Activated T-cell treated with anti-CD3 and anti-CD28 coated beads, Interleukin-2, amount 50 U/mL, for 4 hours (primary cell): Measurements from ENCODE around the gene SCAI. TPM values are rescaled to one million over a fixed set of nuclear protein-coding genes. Genes with fewer than 3 reads are reported as not detected.
"Not testable (repeated sequence)": the region's sequence is repeated elsewhere in the genome, so short reads cannot be mapped to it uniquely, and the experiment has no call there.

ENCODE experiments used
- ATAC-seq, 2 donors: fragments of 200-7000 bp; cut with Tn5 transposase; one replicate each; pipeline ENCODE4 v1.10.0; 2021
- DNase-seq: peaks from one replicate; pipeline ENCODE4 v3.0.0-alpha.2; 2020
- H3K27me3 Mint-ChIP-seq: one replicate; pipeline ENCODE4 v1.8.0; 2021; ENCODE audit warnings: low read depth, mixed read lengths
- H3K36me3 Mint-ChIP-seq: one replicate; pipeline ENCODE4 v1.8.0; 2022; ENCODE audit warnings: mixed read lengths; ENCODE audit not compliant: insufficient read depth
- H3K4me1 Mint-ChIP-seq: one replicate; pipeline ENCODE4 v1.8.0; 2021; ENCODE audit warnings: low read depth, mixed read lengths
- H3K4me3 Mint-ChIP-seq: one replicate; pipeline ENCODE4 v1.8.0; 2021; ENCODE audit warnings: mild to moderate bottlenecking, moderate library complexity, mixed read lengths
- H3K9me3 Mint-ChIP-seq: one replicate; pipeline ENCODE4 v1.8.0; 2021; ENCODE audit warnings: mixed read lengths
- total RNA-seq, 3 donors: library from RNA; stranded (reverse); gene quantifications; one replicate each; pipeline ENCODE4 v1.2.1, GENCODE V29; 2021

SCAI gene
- total RNA-seq, 3 donors from 2014 or later: 4.1 to 5.9 (median 5.0) TPM

GRCh38 chr9:125103021-125103420, 40.3 kb downstream of the SCAI start:
- H3K4me1 Mint-ChIP-seq: peaks cover 1% of the 10 kb centered on the region
- no peak for DNase-seq
- no peak overlapping the region for H3K4me3 Mint-ChIP-seq
- H3K36me3 Mint-ChIP-seq: peaks cover 3% of the 10 kb centered on the region
- no peak for ATAC-seq
- H3K9me3 Mint-ChIP-seq: no peaks in the 10 kb centered on the region
- H3K27me3 Mint-ChIP-seq: no peaks in the 10 kb centered on the region

DNA sequence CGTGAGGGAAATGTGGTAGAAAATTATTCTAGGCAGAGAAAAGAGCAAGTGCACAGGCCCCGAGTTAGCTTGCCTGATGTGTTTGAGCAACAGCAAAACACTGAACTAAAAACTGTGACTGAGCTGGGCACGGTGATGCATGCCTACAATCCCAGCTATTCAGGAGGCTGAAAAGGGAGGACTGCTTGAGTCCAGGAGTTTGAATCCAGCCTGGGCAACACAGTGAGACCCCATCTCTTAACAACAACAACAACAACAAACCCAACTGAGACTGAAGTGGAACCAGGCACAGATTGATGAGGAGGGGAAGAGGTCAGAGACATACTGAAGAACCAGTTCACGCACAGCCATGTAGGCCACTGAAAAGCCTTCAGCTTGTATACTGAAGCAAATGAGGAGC, 42.5 kb downstream of the SCAI start:
- Mint-ChIP-seq H3K36me3 (peaks cover 8% of the 10 kb centered on the region), H3K4me1 (peaks cover 2% of the 10 kb centered on the region), H3K9me3 (peaks cover 4% of the 10 kb centered on the region), H3K4me3 (no peak overlapping the region), H3K27me3 (no peaks in the 10 kb centered on the region)
- DNase-seq (no peak), ATAC-seq (no peak)

- no peak for DNase-seq
- Mint-ChIP-seq H3K9me3 (peaks cover 4% of the 10 kb centered on the region), H3K36me3 (peaks cover 14% of the 10 kb centered on the region), H3K4me3 (no peak overlapping the region), H3K27me3 (no peaks in the 10 kb centered on the region), H3K4me1 (peaks cover 5% of the 10 kb centered on the region)
- ATAC-seq: no peak
These were observed 43.5 kb downstream of the SCAI start for GRCh38 chr9:125099816-125100215.

DNA sequence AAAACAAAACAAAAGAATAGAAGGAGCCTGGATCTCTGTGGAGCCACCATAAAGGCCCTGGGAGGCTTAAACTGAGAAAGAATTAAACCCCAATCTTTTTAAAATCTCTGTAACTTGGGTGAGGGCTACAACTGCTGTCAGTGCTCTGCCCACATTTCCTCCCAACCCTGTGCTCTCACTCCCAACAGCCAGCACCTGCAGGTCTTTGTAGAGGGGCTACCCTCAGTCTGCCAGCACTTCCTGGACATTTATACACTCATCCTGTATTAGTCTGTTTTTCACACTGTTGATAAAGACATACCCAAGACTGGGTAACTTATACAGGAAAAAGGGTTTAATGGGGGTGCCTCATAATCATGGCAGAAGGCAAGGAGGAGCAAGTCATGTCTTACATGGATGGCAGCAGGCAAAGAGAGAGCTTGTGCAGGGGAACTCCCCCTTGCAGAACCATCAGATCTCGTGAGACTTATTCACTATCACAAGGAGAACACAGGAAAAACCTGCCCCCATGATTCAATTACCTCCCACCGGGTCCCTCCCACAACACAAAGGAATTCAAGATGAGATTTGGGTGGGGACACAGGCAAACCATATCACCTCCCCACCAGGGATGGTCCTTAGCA, 47.4 kb downstream of the SCAI start:
- ATAC-seq (no peak), DNase-seq (no peak)
- H3K9me3 Mint-ChIP-seq: peaks cover 4% of the 10 kb centered on the region
- peaks cover 5% of the 10 kb centered on the region for H3K4me1 Mint-ChIP-seq
- H3K4me3 Mint-ChIP-seq: no peak overlapping the region
- H3K27me3 Mint-ChIP-seq: no peaks in the 10 kb centered on the region
- H3K36me3 Mint-ChIP-seq: peaks cover 20% of the 10 kb centered on the region

DNA sequence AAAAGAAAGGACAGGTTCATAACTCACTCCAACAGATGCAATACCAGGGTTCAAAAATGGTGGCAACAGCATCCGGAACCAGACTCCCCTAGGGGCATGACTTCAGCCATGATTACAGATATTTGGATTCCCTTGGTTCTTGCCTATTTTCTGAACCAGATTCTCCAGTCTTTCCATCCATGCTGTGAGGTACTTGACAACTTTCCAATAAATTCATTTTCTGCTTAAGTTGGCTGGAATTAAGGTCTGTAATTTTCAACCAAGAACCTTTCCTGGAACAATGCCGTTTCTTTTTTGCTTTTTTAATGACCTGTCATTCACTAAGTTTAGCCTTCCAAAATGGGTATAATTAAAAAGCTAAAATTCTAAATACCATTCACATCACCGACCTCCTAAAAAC, 52.2 kb downstream of the SCAI start:
- Mint-ChIP-seq H3K4me3 (no peak overlapping the region), H3K9me3 (no peaks in the 10 kb centered on the region), H3K4me1 (peaks cover 6% of the 10 kb centered on the region), H3K36me3 (peaks cover 15% of the 10 kb centered on the region), H3K27me3 (no peaks in the 10 kb centered on the region)
- DNase-seq (no peak), ATAC-seq (no peak)

GRCh38 chr9:125089331-125089730, 54.0 kb downstream of the SCAI start:
- H3K9me3 Mint-ChIP-seq: no peaks in the 10 kb centered on the region
- ATAC-seq (peak in 1 of 2 donors; percentile 34), DNase-seq (no peak)
- peaks cover 4% of the 10 kb centered on the region for H3K4me1 Mint-ChIP-seq
- H3K36me3 Mint-ChIP-seq: peaks cover 13% of the 10 kb centered on the region
- H3K4me3 Mint-ChIP-seq: no peak overlapping the region
- no peaks in the 10 kb centered on the region for H3K27me3 Mint-ChIP-seq

DNA sequence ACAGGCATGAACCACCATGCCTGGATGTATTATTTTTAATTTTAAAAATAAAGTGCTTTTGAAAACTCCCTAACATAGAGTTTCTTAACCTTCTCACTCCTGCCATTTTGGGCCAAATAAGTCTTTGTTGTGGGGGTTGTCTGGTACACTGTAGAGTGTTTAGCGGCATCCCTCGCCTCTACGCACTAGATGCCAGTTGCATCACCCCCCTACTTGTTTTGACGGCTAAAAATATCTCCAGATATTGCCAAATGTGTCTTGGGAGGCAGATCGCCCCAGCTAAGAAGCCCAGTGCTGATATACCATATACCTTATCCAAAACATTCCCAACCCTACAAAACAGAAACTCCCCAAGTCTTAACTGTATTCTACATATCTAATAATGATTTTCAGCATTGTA, 54.6 kb downstream of the SCAI start:
- H3K4me3 Mint-ChIP-seq: no peak overlapping the region
- H3K4me1 Mint-ChIP-seq: peaks cover 4% of the 10 kb centered on the region
- no peak for DNase-seq
- H3K36me3 Mint-ChIP-seq: peaks cover 9% of the 10 kb centered on the region
- H3K27me3 Mint-ChIP-seq: no peaks in the 10 kb centered on the region
- ATAC-seq: no peak
- no peaks in the 10 kb centered on the region for H3K9me3 Mint-ChIP-seq

DNA sequence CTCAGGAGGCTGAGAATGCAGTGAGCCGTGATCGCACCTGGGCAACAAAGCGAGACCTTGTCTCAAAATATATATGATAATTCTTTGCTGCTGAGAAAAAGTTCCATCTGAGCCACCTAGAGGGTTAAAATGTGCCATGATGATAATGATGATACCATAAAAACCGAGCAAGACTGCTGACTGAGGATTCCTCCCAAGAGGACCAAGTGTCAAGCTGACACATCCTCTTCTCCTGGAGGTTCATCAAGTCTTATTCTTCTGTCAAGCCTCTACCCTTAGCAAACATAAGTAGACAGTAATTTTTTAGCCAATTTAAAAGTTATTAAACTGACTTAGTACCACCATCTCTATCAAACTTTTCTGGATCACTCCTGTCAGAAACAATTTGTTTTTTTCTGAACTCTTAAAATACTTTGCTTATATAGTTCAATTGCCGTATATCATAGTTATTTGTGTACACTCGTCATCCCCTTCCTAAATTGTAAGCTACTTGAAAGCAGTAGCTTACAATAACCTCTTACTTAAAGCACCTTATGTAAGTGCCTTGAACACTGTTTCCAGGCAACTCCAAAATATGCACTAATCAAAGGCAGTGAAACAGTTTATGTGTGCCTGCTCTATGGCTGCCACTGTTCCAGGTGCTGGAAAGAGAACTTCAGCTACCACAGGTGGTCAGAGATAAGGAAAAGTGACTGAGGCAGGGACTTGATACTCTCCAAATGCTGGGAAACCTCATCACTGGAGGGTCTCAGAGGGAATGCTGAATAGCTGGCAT, 57.4 kb downstream of the SCAI start:
- H3K4me3 Mint-ChIP-seq: no peak overlapping the region

GRCh38 chr9:125082197-125082596, 61.1 kb downstream of the SCAI start:
- H3K4me1 Mint-ChIP-seq: not testable (repeated sequence)

More for the DNA sequence above, 57.4 kb downstream of the SCAI start:
- peaks cover 4% of the 10 kb centered on the region for H3K9me3 Mint-ChIP-seq
- H3K36me3 Mint-ChIP-seq: peaks cover 21% of the 10 kb centered on the region
- ATAC-seq (no peak), DNase-seq (no peak)
- H3K4me1 Mint-ChIP-seq: peaks cover 4% of the 10 kb centered on the region
- H3K27me3 Mint-ChIP-seq: no peaks in the 10 kb centered on the region

GRCh38 chr9:125080797-125081196, 62.5 kb downstream of the SCAI start:
- ATAC-seq, H3K4me3 Mint-ChIP-seq, H3K4me1 Mint-ChIP-seq, DNase-seq, H3K27me3 Mint-ChIP-seq, H3K9me3 Mint-ChIP-seq: not testable (repeated sequence)
- peaks cover 22% of the 10 kb centered on the region for H3K36me3 Mint-ChIP-seq

More at GRCh38 chr9:125082197-125082596, 61.1 kb downstream of the SCAI start:
- not testable (repeated sequence) for H3K4me3 Mint-ChIP-seq, H3K9me3 Mint-ChIP-seq, DNase-seq, ATAC-seq, H3K27me3 Mint-ChIP-seq
- H3K36me3 Mint-ChIP-seq: peaks cover 22% of the 10 kb centered on the region

DNA sequence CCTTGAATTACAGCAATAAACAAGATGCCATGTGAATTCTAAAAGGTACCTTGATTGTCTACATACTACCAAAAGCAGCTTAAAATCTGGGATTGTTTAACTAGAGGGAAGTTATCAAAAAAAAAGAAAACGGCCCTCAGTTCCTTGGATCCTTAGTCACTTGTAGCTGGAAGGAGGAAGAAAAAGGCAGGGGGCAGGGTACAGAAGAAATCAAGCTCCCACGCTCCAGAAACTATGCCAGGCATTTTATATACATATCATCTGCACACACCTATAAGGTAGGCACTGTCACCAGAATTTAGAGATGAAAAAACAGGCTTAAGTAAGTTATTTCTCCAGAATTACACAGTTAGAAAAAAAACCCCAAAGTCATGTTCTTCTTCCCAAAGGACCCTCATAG, 63.4 kb downstream of the SCAI start:
- Mint-ChIP-seq H3K27me3 (no peaks in the 10 kb centered on the region), H3K4me1 (no peaks in the 10 kb centered on the region), H3K9me3 (peaks cover 6% of the 10 kb centered on the region), H3K36me3 (peaks cover 21% of the 10 kb centered on the region), H3K4me3 (no peak overlapping the region)
- DNase-seq: no peak
- ATAC-seq: no peak

GRCh38 chr9:125075997-125076396, 67.3 kb downstream of the SCAI start:
- Mint-ChIP-seq H3K9me3 (peaks cover 3% of the 10 kb centered on the region), H3K4me3 (no peak overlapping the region), H3K27me3 (no peaks in the 10 kb centered on the region), H3K36me3 (peaks cover 4% of the 10 kb centered on the region), H3K4me1 (no peaks in the 10 kb centered on the region)
- ATAC-seq (no peak), DNase-seq (no peak)

DNA sequence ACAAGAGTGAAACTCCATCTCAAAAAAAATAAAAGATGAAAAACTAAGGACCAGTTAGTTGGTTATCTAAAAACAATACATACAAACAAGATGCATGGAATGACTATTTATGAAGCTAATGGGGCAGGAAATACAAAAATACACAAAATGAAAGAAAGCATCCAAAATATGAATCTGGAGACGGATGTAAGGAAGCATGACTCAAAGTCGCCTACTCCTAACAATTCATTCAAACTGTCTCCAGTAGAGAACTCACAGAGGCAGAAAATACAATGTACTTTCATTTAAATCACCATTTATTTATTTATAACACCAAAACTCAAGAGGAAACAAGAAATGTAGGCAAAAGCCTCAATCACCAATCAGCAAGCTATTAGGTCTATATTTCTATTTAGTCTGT, 68.4 kb downstream of the SCAI start:
- Mint-ChIP-seq H3K27me3 (no peaks in the 10 kb centered on the region), H3K4me1 (no peaks in the 10 kb centered on the region), H3K9me3 (no peaks in the 10 kb centered on the region), H3K4me3 (no peak overlapping the region), H3K36me3 (peaks cover 2% of the 10 kb centered on the region)
- DNase-seq: no peak
- no peak for ATAC-seq

- Mint-ChIP-seq H3K4me3 (no peak overlapping the region), H3K27me3 (no peaks in the 10 kb centered on the region), H3K4me1 (peaks cover 2% of the 10 kb centered on the region), H3K36me3 (no peaks in the 10 kb centered on the region), H3K9me3 (no peaks in the 10 kb centered on the region)
- DNase-seq: no peak
- ATAC-seq: no peak
These were observed 76.3 kb downstream of the SCAI start for GRCh38 chr9:125066839-125067619.
